Central memory CD4-positive, alpha-beta T cell (primary cell): ENCODE results near the gene EXOC2.
"Not testable (repeated sequence)": the region's sequence is repeated elsewhere in the genome, so short reads cannot be mapped to it uniquely, and the experiment has no call there.

ENCODE experiments used
- DNase-seq: peaks from one replicate; pipeline ENCODE4 v3.0.0; 2022

The EXOC2 gene

DNA sequence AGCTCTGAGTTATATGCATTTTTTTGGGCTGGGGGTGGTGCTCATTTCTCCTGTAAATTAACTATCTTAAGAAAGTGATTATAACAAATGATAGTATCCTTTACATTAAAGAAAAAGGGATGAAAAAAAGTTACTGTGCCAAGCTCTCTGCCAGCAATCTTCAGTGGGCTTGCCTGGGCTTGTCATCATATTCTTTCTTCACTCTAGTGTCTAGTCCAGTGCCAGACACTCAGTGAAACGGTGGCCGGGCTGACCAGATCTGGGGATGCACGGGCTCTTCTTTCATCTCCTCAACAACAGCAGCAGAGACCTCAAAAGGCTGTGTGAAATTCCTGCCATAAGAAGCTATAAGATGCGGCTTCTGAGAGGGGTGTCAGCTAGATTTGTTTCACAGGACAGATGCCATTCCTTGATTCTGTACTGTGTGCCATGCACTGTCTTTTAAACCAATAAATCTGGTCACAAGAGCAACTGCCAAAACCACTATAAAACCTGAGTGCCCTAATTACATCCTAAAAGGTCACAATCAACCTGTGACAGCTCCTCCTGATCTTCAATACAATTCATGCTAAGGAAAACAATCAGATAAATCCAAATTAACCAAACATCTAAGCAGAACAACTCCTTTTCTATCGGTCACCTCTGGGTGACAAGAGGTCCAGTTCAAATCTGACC, 12.1 kb downstream of the EXOC2 start:
- no peak for DNase-seq

DNA sequence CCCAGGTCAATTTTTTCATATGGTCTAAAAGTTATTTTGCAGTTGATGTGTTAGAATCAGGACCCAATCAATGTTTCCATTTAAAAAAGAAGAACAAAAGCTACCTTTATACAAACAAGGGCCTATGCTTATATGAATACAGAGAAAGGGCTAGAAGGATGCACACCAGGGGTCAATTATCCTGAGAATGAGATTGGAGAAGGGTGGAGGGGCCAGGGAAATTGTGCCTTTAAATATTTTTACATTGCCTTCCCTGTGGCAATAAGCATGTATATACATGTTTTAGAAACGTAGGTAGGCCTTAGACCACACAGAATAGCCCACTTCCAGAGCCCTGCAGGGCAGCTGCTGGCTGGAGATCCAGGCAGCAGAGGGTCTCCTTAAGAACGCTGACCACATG, 12.7 kb downstream of the EXOC2 start:
- DNase-seq: no peak

DNA sequence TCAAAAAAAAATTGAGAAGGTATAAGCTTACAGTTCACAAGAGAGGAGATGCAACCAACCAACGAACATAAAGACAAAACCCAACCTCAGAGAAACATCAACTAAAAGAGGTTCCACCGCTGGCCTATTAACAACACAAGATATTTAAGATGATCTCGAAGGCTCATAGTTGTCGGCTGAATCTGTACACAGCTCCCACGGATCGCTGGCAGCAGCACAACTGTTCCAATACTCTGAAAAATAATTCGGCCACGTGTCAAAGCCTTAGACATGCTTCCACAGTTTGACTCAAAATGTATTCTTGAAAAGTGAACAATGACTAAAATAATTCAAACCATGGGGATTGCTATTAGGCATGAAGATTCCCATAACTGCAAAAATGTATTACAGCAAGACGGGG, 13.7 kb downstream of the EXOC2 start:
- DNase-seq: no peak

GRCh38 chr6:678520-678919, 14.4 kb downstream of the EXOC2 start:
- DNase-seq: no peak

- DNase-seq: no peak
These were observed 15.0 kb downstream of the EXOC2 start for GRCh38 chr6:677919-678318.

- DNase-seq: no peak
These were observed 18.0 kb downstream of the EXOC2 start for GRCh38 chr6:674956-675355.

- DNase-seq: no peak
These were observed 18.5 kb downstream of the EXOC2 start for GRCh38 chr6:674406-674805.

DNA sequence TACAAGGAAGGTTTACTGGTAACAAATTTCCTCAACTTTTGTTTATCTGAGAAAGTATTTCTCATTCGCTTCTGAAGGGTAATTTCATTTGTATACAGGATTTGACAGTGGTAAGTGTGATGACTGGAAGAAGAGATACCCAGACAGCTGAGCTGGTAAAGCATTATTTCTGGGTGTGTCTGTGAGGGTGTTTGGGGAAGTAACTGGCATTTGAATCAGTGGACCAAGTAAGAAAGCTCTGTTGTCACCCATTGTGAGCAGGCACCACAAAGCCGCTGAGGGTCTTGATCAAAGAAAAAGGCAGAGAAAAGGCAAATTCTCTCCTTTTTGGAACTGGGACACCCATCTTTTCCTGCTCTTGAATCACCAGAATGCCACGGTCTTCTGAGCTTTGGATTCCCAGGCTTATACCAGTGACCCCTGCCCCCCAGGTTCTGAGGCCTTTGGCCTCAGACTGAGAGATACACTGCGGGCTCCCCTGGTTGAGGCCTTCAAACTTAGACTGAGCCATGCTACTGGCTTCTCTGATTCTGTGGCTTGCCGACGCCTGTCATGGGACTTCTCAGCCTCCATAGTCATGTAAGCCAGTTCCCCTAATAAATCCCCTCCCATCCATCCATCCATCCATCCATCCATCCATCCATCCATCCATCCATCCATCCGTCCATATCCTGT, 25.5 kb downstream of the EXOC2 start:
- no peak for DNase-seq

DNA sequence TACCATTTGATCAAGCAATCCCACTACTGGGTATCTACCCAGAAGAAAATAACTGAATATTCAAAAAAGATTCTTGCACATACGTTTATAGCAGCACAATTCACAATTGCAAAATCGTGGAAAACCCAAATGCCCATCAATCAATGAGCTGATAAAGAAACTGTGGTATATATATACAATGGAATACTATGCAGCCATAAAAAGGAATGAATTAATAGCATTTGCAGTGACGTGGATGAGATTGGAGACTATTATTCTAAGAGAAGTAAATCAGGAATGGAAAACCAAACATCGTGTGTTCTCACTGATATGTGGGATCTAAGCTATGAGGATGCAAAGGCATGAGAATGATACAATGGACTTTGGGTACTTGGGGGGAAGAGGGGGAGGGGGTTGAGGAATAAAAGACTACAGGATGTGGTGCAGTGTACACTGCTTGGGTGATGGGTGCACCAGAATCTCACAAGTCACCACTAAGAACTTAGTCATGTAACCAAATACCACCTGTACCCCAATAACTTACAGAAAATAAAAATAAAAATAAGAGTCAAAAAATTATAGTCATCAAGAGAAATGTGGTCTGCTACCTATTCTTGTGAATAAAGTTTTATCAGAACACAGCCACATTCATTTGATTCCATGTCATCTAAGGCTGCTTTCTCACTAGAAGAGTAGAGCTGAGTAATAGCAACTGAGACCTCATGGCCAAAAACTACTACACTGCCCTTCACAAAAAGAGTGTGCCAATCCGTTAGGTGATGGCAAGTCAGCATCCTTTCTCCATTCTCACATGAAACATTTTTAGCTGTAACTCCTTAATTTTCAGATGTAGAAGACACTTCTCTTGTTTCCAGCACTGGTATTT, 27.3 kb downstream of the EXOC2 start:
- DNase-seq: no peak

DNA sequence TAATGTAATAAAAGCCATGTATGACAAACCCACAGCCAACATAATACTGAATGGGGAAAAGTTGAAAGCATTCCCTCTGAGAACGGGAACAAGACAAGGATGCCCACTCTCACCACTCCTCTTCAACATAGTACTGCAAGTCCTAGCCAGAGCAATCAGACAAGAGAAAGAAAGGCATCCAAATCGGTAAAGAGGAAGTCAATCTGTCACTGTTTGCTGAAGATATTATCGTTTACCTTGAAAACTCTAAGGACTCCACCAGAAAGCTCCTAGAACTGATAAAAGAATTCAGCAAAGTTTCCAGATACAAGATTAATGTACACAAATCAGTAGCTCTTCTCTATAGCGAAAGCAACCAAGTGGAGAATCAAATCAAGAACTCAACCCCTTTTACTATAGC, 29.2 kb downstream of the EXOC2 start:
- DNase-seq: not testable (repeated sequence)

DNA sequence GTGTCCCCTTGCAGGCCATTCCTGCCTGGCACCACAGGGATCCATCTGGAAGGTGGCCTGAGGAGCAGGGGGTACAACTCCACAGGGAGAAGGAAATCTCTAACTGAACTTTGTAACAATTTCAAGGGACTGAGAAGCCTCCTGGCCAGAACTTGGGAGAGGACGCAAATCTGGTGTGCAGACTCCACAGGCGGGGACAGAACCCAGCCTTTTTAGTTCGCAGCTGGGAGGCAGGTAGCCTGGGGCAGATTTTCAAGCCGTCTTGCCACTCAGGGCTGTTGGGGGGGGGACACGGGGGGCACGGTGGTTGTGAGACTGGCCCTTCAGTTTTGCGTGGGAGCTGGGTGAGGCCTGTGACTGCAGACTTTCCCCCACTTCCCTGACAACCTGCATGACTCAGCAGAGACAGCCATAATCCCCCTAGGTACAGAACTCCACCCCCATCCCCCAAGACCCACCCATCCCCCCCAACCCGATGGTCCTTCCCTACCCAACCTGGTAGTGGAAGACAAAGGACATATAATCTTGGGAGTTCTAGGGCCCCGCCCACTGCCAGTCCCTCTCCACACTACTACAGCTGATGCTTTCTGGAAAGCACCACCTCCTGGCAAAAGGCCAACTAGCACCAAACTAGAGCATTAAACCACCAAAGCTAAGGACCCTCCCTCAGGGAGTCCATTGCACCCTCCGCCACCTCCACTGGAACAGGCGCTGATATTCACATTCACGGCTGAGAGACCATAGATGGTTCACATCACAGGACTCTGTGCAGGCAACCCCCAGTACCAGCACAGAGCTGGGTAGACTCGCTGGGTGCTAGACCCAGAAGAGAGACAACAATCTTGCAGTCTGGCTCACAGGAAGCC, 33.0 kb downstream of the EXOC2 start:
- no peak for DNase-seq

GRCh38 chr6:658244-658643, 34.7 kb downstream of the EXOC2 start:
- no peak for DNase-seq

- DNase-seq: no peak
These were observed 35.2 kb downstream of the EXOC2 start for GRCh38 chr6:657743-658142.

- DNase-seq: no peak
These were observed 36.3 kb downstream of the EXOC2 start, which contains the start of gene HUS1B for GRCh38 chr6:656460-657252. Gene HUS1B, minus strand, starts transcription at chr6:657100. Its CDS starts 156 bp downstream, at chr6:656944.

DNA sequence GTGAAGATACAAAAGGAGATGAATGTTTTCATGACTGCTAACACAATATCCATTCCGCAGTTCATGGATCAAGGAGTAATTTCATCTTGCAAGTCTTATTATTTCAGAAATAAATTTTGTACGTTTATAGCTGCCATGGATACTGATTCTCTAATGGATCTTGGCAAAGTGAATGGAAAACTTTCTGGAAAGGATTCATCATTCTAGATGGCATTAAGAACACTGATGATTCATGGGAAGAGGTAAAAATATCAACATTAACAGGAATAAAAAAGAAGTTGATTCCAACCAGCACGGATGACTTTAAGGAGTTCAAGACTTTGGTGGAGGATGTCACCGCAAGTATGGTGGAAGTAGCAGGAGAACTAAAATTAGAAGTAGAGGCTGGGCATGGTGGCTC, 38.8 kb downstream of the EXOC2 start:
- DNase-seq: no peak

- no peak for DNase-seq
These were observed 40.1 kb downstream of the EXOC2 start for GRCh38 chr6:652865-653264.

DNA sequence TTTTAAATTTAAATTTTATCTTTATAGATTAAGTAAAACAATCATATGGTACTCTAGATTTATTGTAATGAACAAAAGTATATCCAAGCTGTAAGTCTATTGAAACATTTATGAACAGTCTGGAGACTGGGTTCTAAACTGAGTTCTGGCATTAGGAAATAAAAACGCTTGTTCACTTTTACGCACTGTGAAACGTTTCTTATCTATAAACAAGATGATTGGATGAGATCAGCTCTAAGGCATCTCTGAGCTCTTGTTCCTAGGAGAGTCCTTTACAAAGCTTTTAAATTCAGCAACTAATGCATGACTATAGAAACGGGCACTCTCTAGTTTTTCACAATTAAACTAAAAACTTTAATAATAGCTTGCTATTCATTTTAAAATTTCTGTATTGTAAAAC, 42.8 kb downstream of the EXOC2 start:
- no peak for DNase-seq

DNA sequence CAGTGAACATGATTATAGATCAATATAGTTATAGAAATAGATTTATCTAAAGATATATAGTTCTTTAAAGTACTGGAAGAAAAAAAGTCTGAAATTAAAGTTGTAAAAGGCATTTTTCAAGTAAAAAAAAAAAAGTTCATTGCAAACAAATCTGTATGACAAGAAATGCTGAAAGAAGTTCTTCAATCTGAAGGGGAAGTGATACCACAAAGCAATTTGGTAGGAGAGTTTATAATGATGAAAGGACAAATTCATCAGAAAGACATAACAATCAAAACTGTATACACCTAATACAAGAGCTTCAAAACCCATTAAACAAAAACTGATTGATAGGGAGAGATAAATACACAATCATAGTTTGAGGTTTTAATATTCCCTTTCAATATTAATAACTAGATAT, 50.1 kb downstream of the EXOC2 start:
- DNase-seq: no peak

DNA sequence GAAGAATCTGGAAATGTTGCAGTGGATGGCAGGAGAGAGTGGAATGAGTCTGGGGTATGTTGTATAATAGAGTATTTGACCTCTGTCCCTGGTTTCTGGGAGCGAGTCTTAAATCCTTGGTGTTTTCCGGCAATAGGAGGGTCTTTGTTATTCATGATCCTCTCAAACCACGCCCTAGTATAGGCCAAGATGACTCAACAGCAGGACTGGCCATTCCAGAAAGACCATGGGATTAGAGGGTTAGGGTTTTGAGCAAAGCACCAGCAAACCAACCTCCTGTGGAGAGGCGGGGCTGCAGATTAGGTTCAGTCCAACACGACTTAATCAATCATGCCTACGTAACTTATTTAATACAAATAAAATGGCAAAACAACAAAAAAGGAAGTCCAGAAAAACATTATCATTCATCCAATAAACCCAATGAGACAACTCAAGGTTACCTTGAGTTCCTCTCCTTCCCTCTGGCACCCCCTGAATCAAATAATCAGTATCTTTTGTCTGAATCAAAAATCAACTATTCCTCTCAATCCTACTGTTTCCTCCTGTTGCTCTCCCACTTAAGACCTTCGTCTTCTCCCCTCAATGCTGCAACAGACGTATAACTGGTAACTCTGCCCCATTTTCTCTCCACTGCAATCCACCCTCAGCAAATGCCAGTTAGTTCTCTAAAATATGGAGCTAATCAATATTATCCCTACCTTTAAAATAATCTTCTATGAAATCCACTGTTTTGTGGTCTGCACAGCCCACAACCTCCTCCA, 51.5 kb downstream of the EXOC2 start:
- DNase-seq: no peak

DNA sequence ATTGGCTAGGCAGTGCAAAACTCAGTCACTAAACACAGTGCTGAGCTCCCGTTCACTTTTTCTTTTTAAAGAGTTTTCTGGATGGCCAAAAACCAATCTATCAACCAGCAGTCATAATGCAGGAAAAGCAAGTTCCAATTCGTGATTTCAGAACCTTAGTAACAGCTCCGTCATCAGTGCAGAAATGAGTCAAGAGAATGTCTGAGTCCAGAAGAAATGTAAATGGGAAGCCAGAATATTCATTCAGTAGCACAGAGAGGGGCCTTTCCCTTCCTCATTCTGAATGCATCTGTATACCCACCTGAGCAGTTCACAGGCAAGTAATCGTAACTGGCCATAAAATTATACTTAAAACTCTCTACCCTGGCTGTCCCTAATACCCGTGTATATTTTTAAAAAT, 56.5 kb downstream of the EXOC2 start:
- DNase-seq: no peak

DNA sequence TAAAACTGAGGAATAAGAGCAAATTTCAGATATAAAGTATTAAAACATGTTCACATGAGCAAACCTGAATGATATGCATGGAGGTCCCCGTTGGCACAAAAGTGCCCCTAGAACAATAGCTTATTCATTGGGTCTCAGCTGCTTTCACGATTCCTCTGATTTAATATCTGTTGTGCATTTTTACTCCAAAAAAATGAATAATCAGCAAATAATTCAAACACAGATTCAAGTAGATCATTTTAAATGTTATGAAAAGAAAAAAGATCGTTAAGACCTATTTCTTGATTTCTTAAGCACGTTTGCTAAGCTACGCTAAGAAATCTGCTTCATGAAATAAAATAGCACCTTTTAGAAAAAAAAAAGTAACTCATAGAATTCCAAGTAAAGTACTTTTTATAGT, 57.7 kb downstream of the EXOC2 start:
- no peak for DNase-seq
